ENCODE data around the gene KCNIP4. TPM values are rescaled to one million over a fixed set of nuclear protein-coding genes. Genes with fewer than 3 reads are reported as not detected.

KCNIP4 gene
- total RNA-seq, 2 experiments from 2014 or later, result not detected

GRCh38 chr4:21649391-21650090, 299.0 kb downstream of the KCNIP4 start:
- intact Hi-C loops (cut with micrococcal nuclease), result no loop called here
- H3K27me3 Mint-ChIP-seq (ENCODE audit: low read depth), result no peaks in the 10 kb centered on the region
- no peak for DNase-seq
- CTCF ChIA-PET, result no interaction called here
- H3K9me3 Mint-ChIP-seq, result no peaks in the 10 kb centered on the region
- no peaks in the 10 kb centered on the region for H3K36me3 Mint-ChIP-seq (ENCODE audit: low read depth)
- no peak overlapping the region for H3K27ac Mint-ChIP-seq
- no peak overlapping the region for H3K4me3 Mint-ChIP-seq
- H3K4me1 Mint-ChIP-seq (ENCODE audit: low read depth), result no peaks in the 10 kb centered on the region

DNA sequence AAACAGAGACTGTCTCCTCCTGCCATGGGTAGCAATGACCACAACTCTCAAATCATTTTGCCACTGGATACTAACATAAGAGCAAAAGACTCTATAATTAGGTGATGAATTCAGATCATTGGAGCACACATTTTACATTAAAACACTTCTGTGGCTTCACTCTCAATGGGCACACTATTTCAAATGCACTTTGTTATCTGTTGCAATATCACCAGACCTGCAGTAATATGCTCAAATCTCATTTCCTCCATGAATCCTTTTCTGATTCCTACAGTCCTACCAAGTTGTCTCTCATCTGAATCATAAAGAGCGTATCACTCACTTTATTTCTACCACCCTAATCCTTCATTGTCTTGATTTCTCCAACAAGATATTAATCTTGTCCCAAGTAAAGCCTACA, 302.8 kb downstream of the KCNIP4 start:
- no peaks in the 10 kb centered on the region for H3K36me3 Mint-ChIP-seq (ENCODE audit: low read depth)
- H3K4me1 Mint-ChIP-seq (ENCODE audit: low read depth), result no peaks in the 10 kb centered on the region
- intact Hi-C loops (cut with micrococcal nuclease), result no loop called here
- no peak overlapping the region for H3K27ac Mint-ChIP-seq
- H3K27me3 Mint-ChIP-seq (ENCODE audit: low read depth), result no peaks in the 10 kb centered on the region
- H3K4me3 Mint-ChIP-seq, result no peak overlapping the region
- CTCF ChIA-PET, result no interaction called here
- no peak for DNase-seq
- H3K9me3 Mint-ChIP-seq, result no peaks in the 10 kb centered on the region

DNA sequence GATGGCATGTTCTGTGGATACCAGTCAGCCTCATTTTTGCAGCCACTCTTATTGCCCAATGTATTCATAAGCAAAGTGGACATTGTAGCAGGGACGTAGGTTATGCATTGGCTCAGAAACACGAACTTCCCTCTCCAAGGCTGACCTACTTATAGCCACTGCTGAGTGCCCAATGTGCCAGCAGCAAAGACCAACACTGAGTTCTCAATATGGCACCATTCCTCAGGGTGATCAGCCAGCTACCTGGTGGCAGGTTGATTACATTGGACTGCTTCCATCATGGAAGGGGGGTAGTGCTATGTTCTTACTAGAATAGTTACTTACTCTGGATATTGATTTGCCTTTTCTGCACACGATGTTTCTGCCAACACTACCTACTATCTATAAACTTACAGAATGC, 306.9 kb downstream of the KCNIP4 start:
- H3K4me3 Mint-ChIP-seq, result no peak overlapping the region
- H3K27me3 Mint-ChIP-seq (ENCODE audit: low read depth), result no peaks in the 10 kb centered on the region

GRCh38 chr4:21638171-21638725, 310.3 kb downstream of the KCNIP4 start:
- CTCF ChIA-PET, result interaction anchor here (0.6 kb wide), 1 partner anchor 134 kb away, joined by 3 read pairs; no protein-coding TSS in a partner anchor
- intact Hi-C loops (cut with micrococcal nuclease), result no loop called here
- no peaks in the 10 kb centered on the region for H3K36me3 Mint-ChIP-seq (ENCODE audit: low read depth)

More for the DNA sequence above, 306.9 kb downstream of the KCNIP4 start:
- Mint-ChIP-seq H3K9me3 (no peaks in the 10 kb centered on the region), H3K4me1 (ENCODE audit: low read depth) (no peaks in the 10 kb centered on the region), H3K27ac (no peak overlapping the region), H3K36me3 (ENCODE audit: low read depth) (no peaks in the 10 kb centered on the region)
- no peak for DNase-seq
- CTCF ChIA-PET, result no interaction called here
- intact Hi-C loops (cut with micrococcal nuclease), result no loop called here

DNA sequence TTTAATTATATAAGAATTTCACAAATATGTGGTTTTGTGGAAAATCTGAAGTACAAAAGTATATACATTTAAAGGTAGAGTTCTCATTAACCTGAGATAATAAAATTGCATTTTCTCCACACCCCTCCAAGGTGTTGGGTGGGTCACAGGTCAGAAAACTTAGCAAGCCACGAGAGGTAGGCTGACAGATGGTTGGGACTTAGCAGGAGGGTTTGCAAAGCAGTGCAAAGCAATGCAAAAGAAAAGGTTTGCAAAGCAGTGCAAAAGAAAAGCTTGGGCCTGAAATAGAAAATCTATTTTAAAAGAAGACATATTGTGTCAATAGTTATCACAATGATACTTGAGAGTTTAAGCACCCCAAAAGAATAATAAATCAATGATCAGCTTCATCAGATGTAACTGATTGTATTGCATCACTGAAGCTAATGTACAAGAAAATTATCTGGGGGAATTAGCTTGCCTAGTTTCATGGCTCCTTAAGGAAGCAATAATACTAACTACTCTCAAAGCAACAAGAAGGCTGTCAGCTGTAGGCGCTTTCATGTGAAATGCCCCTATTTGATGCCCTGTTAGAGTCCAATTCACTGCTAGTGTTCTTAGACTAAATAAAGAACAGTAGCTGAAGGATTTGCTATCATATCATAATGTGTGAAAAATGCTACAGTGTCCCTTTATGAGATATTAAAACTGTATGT, 319.5 kb downstream of the KCNIP4 start:
- H3K9me3 Mint-ChIP-seq, result no peaks in the 10 kb centered on the region
- intact Hi-C loops (cut with micrococcal nuclease), result no loop called here
- no peak overlapping the region for H3K27ac Mint-ChIP-seq
- CTCF ChIA-PET, result no interaction called here
- H3K36me3 Mint-ChIP-seq (ENCODE audit: low read depth), result no peaks in the 10 kb centered on the region
- H3K4me3 Mint-ChIP-seq, result no peak overlapping the region
- no peaks in the 10 kb centered on the region for H3K27me3 Mint-ChIP-seq (ENCODE audit: low read depth)
- DNase-seq, result no peak
- no peaks in the 10 kb centered on the region for H3K4me1 Mint-ChIP-seq (ENCODE audit: low read depth)

More at GRCh38 chr4:21638171-21638725, 310.3 kb downstream of the KCNIP4 start:
- H3K27me3 Mint-ChIP-seq (ENCODE audit: low read depth), result no peaks in the 10 kb centered on the region
- H3K4me3 Mint-ChIP-seq, result no peak overlapping the region
- no peaks in the 10 kb centered on the region for H3K4me1 Mint-ChIP-seq (ENCODE audit: low read depth)
- H3K9me3 Mint-ChIP-seq, result peaks cover 2% of the 10 kb centered on the region
- H3K27ac Mint-ChIP-seq, result no peak overlapping the region
- DNase-seq, result no peak

GRCh38 chr4:21628116-21628670, 320.4 kb downstream of the KCNIP4 start:
- CTCF ChIA-PET, result no interaction called here
- Mint-ChIP-seq H3K27me3 (ENCODE audit: low read depth) (no peaks in the 10 kb centered on the region), H3K4me3 (no peak overlapping the region), H3K36me3 (ENCODE audit: low read depth) (no peaks in the 10 kb centered on the region), H3K27ac (no peak overlapping the region), H3K9me3 (no peaks in the 10 kb centered on the region), H3K4me1 (ENCODE audit: low read depth) (no peaks in the 10 kb centered on the region)
- DNase-seq, result no peak
- intact Hi-C loops (cut with micrococcal nuclease), result no loop called here

- no peaks in the 10 kb centered on the region for H3K36me3 Mint-ChIP-seq (ENCODE audit: low read depth)
- intact Hi-C loops (cut with micrococcal nuclease), result no loop called here
- no peak overlapping the region for H3K4me3 Mint-ChIP-seq
- H3K27me3 Mint-ChIP-seq (ENCODE audit: low read depth), result no peaks in the 10 kb centered on the region
- H3K4me1 Mint-ChIP-seq (ENCODE audit: low read depth), result no peaks in the 10 kb centered on the region
- CTCF ChIA-PET, result no interaction called here
- H3K27ac Mint-ChIP-seq, result no peak overlapping the region
- H3K9me3 Mint-ChIP-seq, result no peaks in the 10 kb centered on the region
- no peak for DNase-seq
These were observed 323.1 kb downstream of the KCNIP4 start for GRCh38 chr4:21625447-21625846.

- DNase-seq, result no peak
- H3K4me3 Mint-ChIP-seq, result no peak overlapping the region
- CTCF ChIA-PET, result no interaction called here
- peaks cover 10% of the 10 kb centered on the region for H3K9me3 Mint-ChIP-seq
- intact Hi-C loops (cut with micrococcal nuclease), result no loop called here
- no peaks in the 10 kb centered on the region for H3K4me1 Mint-ChIP-seq (ENCODE audit: low read depth)
- no peaks in the 10 kb centered on the region for H3K36me3 Mint-ChIP-seq (ENCODE audit: low read depth)
- no peak overlapping the region for H3K27ac Mint-ChIP-seq
- H3K27me3 Mint-ChIP-seq (ENCODE audit: low read depth), result no peaks in the 10 kb centered on the region
These were observed 343.6 kb downstream of the KCNIP4 start for GRCh38 chr4:21605006-21605405.

GRCh38 chr4:21596521-21596920, 352.1 kb downstream of the KCNIP4 start:
- H3K27ac Mint-ChIP-seq, result no peak overlapping the region
- H3K4me1 Mint-ChIP-seq (ENCODE audit: low read depth), result no peaks in the 10 kb centered on the region
- no peak for DNase-seq
- H3K4me3 Mint-ChIP-seq, result no peak overlapping the region
- intact Hi-C loops (cut with micrococcal nuclease), result no loop called here
- CTCF ChIA-PET, result no interaction called here
- H3K9me3 Mint-ChIP-seq, result peaks cover 6% of the 10 kb centered on the region
- H3K27me3 Mint-ChIP-seq (ENCODE audit: low read depth), result no peaks in the 10 kb centered on the region
- H3K36me3 Mint-ChIP-seq (ENCODE audit: low read depth), result no peaks in the 10 kb centered on the region

GRCh38 chr4:21593671-21594001, 354.9 kb downstream of the KCNIP4 start:
- no peaks in the 10 kb centered on the region for H3K36me3 Mint-ChIP-seq (ENCODE audit: low read depth)
- H3K9me3 Mint-ChIP-seq, result peaks cover 6% of the 10 kb centered on the region
- CTCF ChIA-PET, result interaction anchor here (0.6 kb wide), 1 partner anchor 575 kb away, joined by 3 read pairs; no protein-coding TSS in a partner anchor
- DNase-seq, result no peak
- no peaks in the 10 kb centered on the region for H3K27me3 Mint-ChIP-seq (ENCODE audit: low read depth)
- no peaks in the 10 kb centered on the region for H3K4me1 Mint-ChIP-seq (ENCODE audit: low read depth)
- intact Hi-C loops (cut with micrococcal nuclease), result no loop called here
- H3K4me3 Mint-ChIP-seq, result no peak overlapping the region
- H3K27ac Mint-ChIP-seq, result no peak overlapping the region

- Mint-ChIP-seq H3K9me3 (peaks cover 6% of the 10 kb centered on the region), H3K27me3 (ENCODE audit: low read depth) (no peaks in the 10 kb centered on the region), H3K4me1 (ENCODE audit: low read depth) (no peaks in the 10 kb centered on the region), H3K36me3 (ENCODE audit: low read depth) (no peaks in the 10 kb centered on the region), H3K27ac (no peak overlapping the region), H3K4me3 (no peak overlapping the region)
- intact Hi-C loops (cut with micrococcal nuclease), result no loop called here
- CTCF ChIA-PET, result interaction anchor here (0.6 kb wide), 1 partner anchor 574 kb away, joined by 3 read pairs; no protein-coding TSS in a partner anchor
- no peak for DNase-seq
These were observed 355.5 kb downstream of the KCNIP4 start for GRCh38 chr4:21592970-21593670.

- CTCF ChIA-PET, result no interaction called here
- Mint-ChIP-seq H3K27ac (no peak overlapping the region), H3K9me3 (peaks cover 5% of the 10 kb centered on the region), H3K4me3 (no peak overlapping the region), H3K36me3 (ENCODE audit: low read depth) (no peaks in the 10 kb centered on the region), H3K27me3 (ENCODE audit: low read depth) (no peaks in the 10 kb centered on the region), H3K4me1 (ENCODE audit: low read depth) (no peaks in the 10 kb centered on the region)
- DNase-seq, result no peak
- intact Hi-C loops (cut with micrococcal nuclease), result no loop called here
These were observed 371.5 kb downstream of the KCNIP4 start for GRCh38 chr4:21577056-21577455.

Data from activated naive CD4-positive, alpha-beta T cell treated with anti-CD3 and anti-CD28 coated beads for 36 hours (primary cell).